Smooth muscle cell of the coronary artery (primary cell): ENCODE results near the gene NPEPPS. TPM values are rescaled to one million over a fixed set of nuclear protein-coding genes. Genes with fewer than 3 reads are reported as not detected.

Source experiments
- total RNA-seq: library from RNA; depleted of rRNA; stranded (reverse); fragments of >200 nt; gene quantifications from 2 replicates; pipeline ENCODE4 v1.2.3, GENCODE V29; 2014; ENCODE audit warnings: low replicate concordance

NPEPPS gene
- 65.4 and 129 TPM in 2 replicates for total RNA-seq

GRCh38 chr17:47530557-47531232, at the start of gene NPEPPS:
TSS of gene NPEPPS (plus strand) at chr17:47531108. CDS start at chr17:47531301, 193 bp downstream.

GRCh38 chr17:47649153-47649971, 118.5 kb downstream of the NPEPPS start, which contains the start of gene KPNB1:
TSS of gene KPNB1 (plus strand) at chr17:47649919. CDS start at chr17:47650245, 326 bp downstream.

Other genes with a start within 250 kb of the NPEPPS start
- gene EFCAB13, start 207.2 kb upstream of the NPEPPS start, total RNA-seq: 5.0 and 5.5 TPM in 2 replicates
- 187 and 246 TPM in 2 replicates for gene KPNB1, start 118.8 kb downstream of the NPEPPS start, total RNA-seq
- 4.6 and 5.5 TPM in 2 replicates for gene TBKBP1, start 163.1 kb downstream of the NPEPPS start, total RNA-seq
- not detected in 2 replicates for gene TBX21, start 202.1 kb downstream of the NPEPPS start, total RNA-seq